NT2/D1 (cell line): Measurements from ENCODE around the gene RFTN1.

ENCODE experiments used
- DNase-seq: peaks from one replicate; pipeline ENCODE4 v3.0.0-alpha.2; 2011; ENCODE audit warnings: low read depth, low spot score
- H3K27me3 ChIP-seq: 2 replicates; pipeline ENCODE4 v1.6.0; 2011; ENCODE audit warnings: mild to moderate bottlenecking; ENCODE audit not compliant: insufficient read length, insufficient read depth
- H3K36me3 ChIP-seq: 2 replicates; pipeline ENCODE4 v1.6.1; 2011; ENCODE audit warnings: mild to moderate bottlenecking, low read length, mixed read lengths; ENCODE audit not compliant: insufficient read depth, insufficient read length
- H3K4me1 ChIP-seq: 2 replicates; pipeline ENCODE4 v1.5.1; 2011; ENCODE audit not compliant: insufficient read depth, insufficient read length
- H3K4me3 ChIP-seq: 2 replicates; pipeline ENCODE4 v1.5.1; 2011; ENCODE audit warnings: low read depth; ENCODE audit not compliant: insufficient read length
- H3K9ac ChIP-seq: 2 replicates; pipeline ENCODE4 v1.6.0; 2011; ENCODE audit warnings: low read depth; ENCODE audit not compliant: insufficient read length
- H3K9me3 ChIP-seq: 2 replicates; pipeline ENCODE4 v1.5.1; 2011; ENCODE audit warnings: mild to moderate bottlenecking, low read length; ENCODE audit not compliant: insufficient read depth
- SUZ12 ChIP-seq: IDR thresholded peaks from 2 replicates; pipeline ENCODE4 v1.6.1; 2011; ENCODE audit not compliant: insufficient read length, insufficient read depth; ENCODE audit errors: extremely low read depth
- YY1 ChIP-seq: IDR thresholded peaks from 2 replicates; pipeline ENCODE4 v1.6.1; 2011; ENCODE audit not compliant: insufficient read length, insufficient read depth
- ZNF274 ChIP-seq: IDR thresholded peaks from 2 replicates; pipeline ENCODE4 v1.6.1; 2011; ENCODE audit warnings: mild to moderate bottlenecking, low read depth, low read length

Gene RFTN1

GRCh38 chr3:16536996-16537395 lies 23.5 kb upstream of the RFTN1 start:
- Histone ChIP-seq H3K9ac (no peak overlapping the region), H3K4me3 (no peak overlapping the region), H3K9me3 (no peaks in the 10 kb centered on the region), H3K4me1 (peaks cover 5% of the 10 kb centered on the region), H3K36me3 (no peaks in the 10 kb centered on the region), H3K27me3 (no peaks in the 10 kb centered on the region)
- TF ChIP-seq YY1 (no peak), ZNF274 (no peak), SUZ12 (no peak)
- no peak for DNase-seq

GRCh38 chr3:16536344-16536663 lies 22.8 kb upstream of the RFTN1 start:
- Histone ChIP-seq H3K9ac (no peak overlapping the region), H3K9me3 (no peaks in the 10 kb centered on the region), H3K4me1 (peaks cover 5% of the 10 kb centered on the region), H3K36me3 (no peaks in the 10 kb centered on the region), H3K4me3 (no peak overlapping the region), H3K27me3 (no peaks in the 10 kb centered on the region)
- no peak for DNase-seq
- no peak for TF ChIP-seq SUZ12
- no peak for TF ChIP-seq YY1
- TF ChIP-seq ZNF274, result no peak

GRCh38 chr3:16534640-16535262 lies 21.3 kb upstream of the RFTN1 start:
- DNase-seq, result no peak

GRCh38 chr3:16533928-16534574 lies 20.6 kb upstream of the RFTN1 start:
- H3K4me3 ChIP-seq, result no peak overlapping the region

More at GRCh38 chr3:16534640-16535262, 21.3 kb upstream of the RFTN1 start:
- Histone ChIP-seq H3K36me3 (no peaks in the 10 kb centered on the region), H3K9me3 (no peaks in the 10 kb centered on the region), H3K9ac (no peak overlapping the region), H3K4me1 (peaks cover 5% of the 10 kb centered on the region), H3K27me3 (no peaks in the 10 kb centered on the region), H3K4me3 (no peak overlapping the region)
- TF ChIP-seq YY1, result no peak
- TF ChIP-seq SUZ12, result no peak
- TF ChIP-seq ZNF274, result no peak

DNA sequence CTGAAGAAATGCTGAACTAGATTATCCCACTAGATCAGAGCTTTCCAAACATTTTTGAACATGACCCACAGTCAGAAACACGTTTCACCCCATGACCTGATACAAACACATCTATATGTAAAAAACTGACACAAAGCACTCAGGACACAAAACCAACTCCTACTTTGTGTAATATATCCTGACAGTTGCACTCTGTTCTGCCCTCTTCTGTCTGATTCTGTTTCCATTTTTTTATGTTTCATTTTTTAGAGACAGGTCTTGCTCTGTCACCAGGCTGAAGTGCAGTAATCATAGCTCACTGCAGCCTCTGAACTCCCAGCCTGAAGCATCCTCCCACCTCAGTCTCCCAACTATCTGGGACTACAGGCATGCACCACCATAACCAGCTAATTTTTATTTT lies 15.8 kb upstream of the RFTN1 start:
- H3K36me3 ChIP-seq, result no peaks in the 10 kb centered on the region
- peaks cover 3% of the 10 kb centered on the region for H3K4me1 ChIP-seq
- peaks cover 4% of the 10 kb centered on the region; the same call in 1 of the 2 replicates for H3K9me3 ChIP-seq
- H3K9ac ChIP-seq, result no peak overlapping the region
- no peak for DNase-seq
- H3K4me3 ChIP-seq, result no peak overlapping the region
- no peaks in the 10 kb centered on the region for H3K27me3 ChIP-seq
- no peak for TF ChIP-seq SUZ12
- TF ChIP-seq ZNF274, result no peak
- TF ChIP-seq YY1, result no peak

More at GRCh38 chr3:16533928-16534574, 20.6 kb upstream of the RFTN1 start:
- Histone ChIP-seq H3K27me3 (no peaks in the 10 kb centered on the region), H3K9me3 (no peaks in the 10 kb centered on the region), H3K9ac (no peak overlapping the region), H3K4me1 (peaks cover 5% of the 10 kb centered on the region), H3K36me3 (no peaks in the 10 kb centered on the region)
- no peak for DNase-seq
- TF ChIP-seq YY1, result no peak
- TF ChIP-seq SUZ12, result no peak
- TF ChIP-seq ZNF274, result no peak

GRCh38 chr3:16528581-16528993 lies 15.1 kb upstream of the RFTN1 start:
- no peak for DNase-seq
- no peaks in the 10 kb centered on the region for H3K27me3 ChIP-seq

DNA sequence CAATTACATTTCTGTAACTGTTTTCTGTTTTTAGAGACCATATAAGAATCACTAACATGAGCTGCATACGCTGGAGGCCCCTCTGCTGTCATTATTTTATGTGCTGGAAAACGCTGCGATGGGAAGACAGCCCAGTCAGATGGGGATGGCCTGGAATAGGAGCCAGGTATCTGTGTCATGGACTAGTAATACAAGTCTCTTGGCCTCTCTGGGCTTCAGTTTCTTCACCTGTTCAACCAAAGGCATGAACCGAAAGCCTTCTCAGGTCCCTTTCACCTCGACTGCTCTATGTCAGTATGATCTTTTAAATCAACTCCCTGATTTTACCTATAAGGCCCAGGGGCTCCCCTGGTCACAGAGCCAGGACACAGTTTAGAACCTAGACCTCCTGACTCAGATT lies 14.6 kb upstream of the RFTN1 start:
- Histone ChIP-seq H3K9ac (no peak overlapping the region), H3K4me3 (no peak overlapping the region), H3K4me1 (no peaks in the 10 kb centered on the region), H3K36me3 (no peaks in the 10 kb centered on the region), H3K27me3 (no peaks in the 10 kb centered on the region), H3K9me3 (peaks cover 9% of the 10 kb centered on the region; the same call in 1 of the 2 replicates)
- DNase-seq, result no peak
- TF ChIP-seq SUZ12 (no peak), ZNF274 (no peak), YY1 (no peak)

More at GRCh38 chr3:16528581-16528993, 15.1 kb upstream of the RFTN1 start:
- TF ChIP-seq ZNF274 (no peak), SUZ12 (no peak), YY1 (no peak)
- Histone ChIP-seq H3K36me3 (no peaks in the 10 kb centered on the region), H3K4me1 (no peaks in the 10 kb centered on the region), H3K4me3 (no peak overlapping the region), H3K9ac (no peak overlapping the region), H3K9me3 (peaks cover 9% of the 10 kb centered on the region; the same call in 1 of the 2 replicates)
